GM06990 (cell line): ENCODE data around the gene ZDHHC22.

Experiments
- DNase-seq: peaks from one replicate; pipeline ENCODE4 v3.0.0-alpha.2; 2011; ENCODE audit not compliant: insufficient read length; ENCODE audit errors: extremely low read depth
- H3K27me3 ChIP-seq: replicated peaks from 2 replicates; pipeline ENCODE4 v1.6.0; 2011; ENCODE audit warnings: low read length; ENCODE audit not compliant: control insufficient read depth, insufficient read depth
- H3K36me3 ChIP-seq: 2 replicates; pipeline ENCODE4 v1.5.1; 2011; ENCODE audit warnings: low read length; ENCODE audit not compliant: control insufficient read depth, insufficient read depth
- H3K4me3 ChIP-seq: replicated peaks from 2 replicates; pipeline ENCODE4 v1.5.1; 2011; ENCODE audit warnings: low read depth, mild to moderate bottlenecking, control low read depth, low read length
- TF ChIP-seq, protein P1 (sequence below): IDR thresholded peaks from 2 replicates; pipeline ENCODE4 v1.5.1; 2011; ENCODE audit warnings: low read length, control low read depth, mild to moderate bottlenecking, inconsistent platforms; ENCODE audit not compliant: insufficient read depth, poor library complexity, severe bottlenecking

Gene ZDHHC22

DNA sequence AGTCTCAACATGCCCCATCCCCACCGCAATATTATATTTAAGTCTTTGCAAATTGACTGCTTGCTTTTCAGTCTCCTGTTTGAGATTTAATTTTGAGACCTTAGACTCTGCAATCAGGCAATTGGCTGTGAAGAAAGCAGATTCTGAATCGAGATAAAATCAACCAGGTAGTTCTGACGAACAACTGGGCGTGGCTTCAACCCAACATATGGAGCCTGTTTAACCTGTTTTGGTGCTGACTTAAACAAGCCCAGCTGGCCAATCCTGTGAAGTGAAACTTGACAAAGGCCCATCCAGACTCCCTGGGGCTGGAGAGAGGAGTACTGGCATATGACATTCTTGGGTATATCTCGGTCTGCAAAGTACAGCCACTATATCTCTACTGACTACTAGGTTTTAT is 53.4 kb downstream of the ZDHHC22 start:
- Histone ChIP-seq H3K27me3 (no peaks in the 10 kb centered on the region), H3K4me3 (no peak overlapping the region)
- DNase-seq: no peak

DNA sequence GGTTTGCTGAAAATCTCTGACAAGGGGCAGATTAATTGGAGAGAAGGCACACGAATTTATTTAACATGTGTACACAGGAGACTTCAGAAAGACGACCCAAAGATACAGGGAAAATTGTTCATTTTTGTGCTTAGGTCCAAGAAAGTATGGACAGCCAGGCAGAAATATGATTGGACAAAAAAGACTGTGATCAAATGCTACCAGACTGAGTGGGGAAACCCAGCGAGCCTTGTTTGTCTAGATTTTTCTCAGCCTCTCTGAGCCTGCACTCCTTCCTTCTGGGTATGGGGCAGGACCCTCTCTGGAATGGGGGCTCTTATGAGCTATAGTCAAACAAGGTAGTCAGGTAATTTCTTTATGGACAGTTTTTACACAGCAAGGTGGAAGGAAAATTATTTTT is 54.0 kb downstream of the ZDHHC22 start:
- Histone ChIP-seq H3K27me3 (no peaks in the 10 kb centered on the region), H3K36me3 (no peaks in the 10 kb centered on the region), H3K4me3 (no peak overlapping the region)
- DNase-seq: no peak
- TF ChIP-seq, protein P1, sequence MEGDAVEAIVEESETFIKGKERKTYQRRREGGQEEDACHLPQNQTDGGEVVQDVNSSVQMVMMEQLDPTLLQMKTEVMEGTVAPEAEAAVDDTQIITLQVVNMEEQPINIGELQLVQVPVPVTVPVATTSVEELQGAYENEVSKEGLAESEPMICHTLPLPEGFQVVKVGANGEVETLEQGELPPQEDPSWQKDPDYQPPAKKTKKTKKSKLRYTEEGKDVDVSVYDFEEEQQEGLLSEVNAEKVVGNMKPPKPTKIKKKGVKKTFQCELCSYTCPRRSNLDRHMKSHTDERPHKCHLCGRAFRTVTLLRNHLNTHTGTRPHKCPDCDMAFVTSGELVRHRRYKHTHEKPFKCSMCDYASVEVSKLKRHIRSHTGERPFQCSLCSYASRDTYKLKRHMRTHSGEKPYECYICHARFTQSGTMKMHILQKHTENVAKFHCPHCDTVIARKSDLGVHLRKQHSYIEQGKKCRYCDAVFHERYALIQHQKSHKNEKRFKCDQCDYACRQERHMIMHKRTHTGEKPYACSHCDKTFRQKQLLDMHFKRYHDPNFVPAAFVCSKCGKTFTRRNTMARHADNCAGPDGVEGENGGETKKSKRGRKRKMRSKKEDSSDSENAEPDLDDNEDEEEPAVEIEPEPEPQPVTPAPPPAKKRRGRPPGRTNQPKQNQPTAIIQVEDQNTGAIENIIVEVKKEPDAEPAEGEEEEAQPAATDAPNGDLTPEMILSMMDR: no peak

More for the DNA sequence above, 53.4 kb downstream of the ZDHHC22 start:
- TF ChIP-seq, protein P1: no peak
- H3K36me3 ChIP-seq: no peaks in the 10 kb centered on the region

DNA sequence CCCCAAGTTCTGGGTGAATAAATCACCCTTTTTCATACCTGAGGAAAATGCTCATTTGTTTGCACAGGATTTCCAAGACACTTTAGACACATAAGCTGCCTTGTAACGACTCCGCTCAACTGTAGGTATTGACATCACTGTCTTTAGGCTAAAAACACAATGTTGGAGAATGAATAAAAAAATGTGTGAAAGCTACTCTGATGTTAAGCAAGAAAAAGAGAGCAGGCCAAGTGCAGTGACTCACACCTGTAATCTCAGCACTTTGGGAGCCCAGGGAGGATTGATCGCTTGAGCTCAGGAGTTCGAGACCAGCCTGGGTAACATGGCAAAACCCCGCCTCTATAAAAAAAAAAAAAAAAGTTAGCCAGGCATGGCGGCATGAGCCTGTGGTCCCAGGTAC is 54.6 kb downstream of the ZDHHC22 start:
- Histone ChIP-seq H3K36me3 (no peaks in the 10 kb centered on the region), H3K27me3 (no peaks in the 10 kb centered on the region), H3K4me3 (no peak overlapping the region)
- DNase-seq: no peak
- TF ChIP-seq, protein P1: no peak

DNA sequence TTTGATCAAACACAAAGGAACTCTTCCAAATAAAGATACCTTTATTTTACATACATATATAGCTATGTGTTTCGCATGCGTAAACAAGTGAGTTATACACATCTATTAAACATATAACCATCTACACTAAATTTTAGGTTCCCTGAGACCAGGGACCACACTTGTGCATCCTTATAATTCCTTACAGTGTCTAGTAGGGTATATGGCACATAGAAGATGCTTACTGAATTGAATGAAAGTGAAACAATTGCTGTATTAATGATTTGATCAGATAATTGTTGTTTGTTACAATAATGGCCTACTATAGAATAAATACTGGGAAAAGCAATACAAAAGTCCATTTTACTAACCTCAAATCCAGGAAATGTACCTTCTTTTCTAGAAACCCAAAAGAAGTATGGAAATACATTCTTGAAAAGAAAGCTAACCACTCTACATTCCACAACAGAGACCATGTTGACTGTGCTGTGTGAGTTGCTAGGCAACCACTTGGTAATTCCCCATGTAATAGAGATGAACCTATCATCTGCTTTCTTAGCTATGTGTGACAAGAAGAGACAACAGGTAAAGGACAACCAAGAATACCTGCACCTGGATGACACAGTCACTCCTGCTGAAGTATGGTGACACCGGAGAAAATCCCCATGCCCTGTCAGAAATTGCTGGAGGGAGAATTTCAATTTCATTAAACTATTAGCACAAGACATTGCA is 55.4 kb downstream of the ZDHHC22 start:
- H3K27me3 ChIP-seq: no peaks in the 10 kb centered on the region
- no peaks in the 10 kb centered on the region for H3K36me3 ChIP-seq
- TF ChIP-seq, protein P1: no peak
- no peak overlapping the region for H3K4me3 ChIP-seq
- no peak for DNase-seq

DNA sequence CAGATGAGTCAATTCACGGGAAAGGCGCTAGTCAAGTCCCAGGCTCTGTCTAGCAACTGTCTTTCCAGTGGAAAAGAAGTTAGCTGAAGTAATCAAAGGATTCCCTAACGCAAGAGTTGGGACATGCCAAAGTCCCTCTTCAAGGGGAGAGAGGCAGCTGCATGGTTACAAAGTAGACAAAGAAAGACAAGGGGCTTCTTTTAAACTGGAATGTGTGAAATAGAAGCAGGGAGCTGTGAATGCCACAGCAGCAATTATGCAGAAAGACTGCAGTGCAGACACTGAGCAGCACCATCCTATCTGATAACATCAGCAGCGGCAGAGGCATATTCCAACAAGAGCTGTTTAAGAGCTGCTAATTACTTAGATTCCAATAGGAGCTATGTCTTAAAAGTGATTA is 56.1 kb downstream of the ZDHHC22 start:
- H3K4me3 ChIP-seq: no peak overlapping the region

More for the DNA sequence above, 56.1 kb downstream of the ZDHHC22 start:
- Histone ChIP-seq H3K27me3 (no peaks in the 10 kb centered on the region), H3K36me3 (no peaks in the 10 kb centered on the region)
- DNase-seq: no peak
- TF ChIP-seq, protein P1: no peak
